NK-92 (cell line): ENCODE measurements around the gene SLC23A1.
A peak's percentile ranks its signal among the peaks of the same experiment; 100 is the strongest.
"Not testable (repeated sequence)": the region's sequence is repeated elsewhere in the genome, so short reads cannot be mapped to it uniquely, and the experiment has no call there.

Source experiments
- DNase-seq: peaks from one replicate; lab custom pipeline; 2025; ENCODE audit not compliant: unreplicated experiment; lab: John Stamatoyannopoulos, UW

Gene SLC23A1

GRCh38 chr5:139374909-139375308, 8.2 kb downstream of the SLC23A1 start:
- DNase-seq, result no peak

GRCh38 chr5:139371482-139372435, 11.3 kb downstream of the SLC23A1 start:
- no peak for DNase-seq

DNA sequence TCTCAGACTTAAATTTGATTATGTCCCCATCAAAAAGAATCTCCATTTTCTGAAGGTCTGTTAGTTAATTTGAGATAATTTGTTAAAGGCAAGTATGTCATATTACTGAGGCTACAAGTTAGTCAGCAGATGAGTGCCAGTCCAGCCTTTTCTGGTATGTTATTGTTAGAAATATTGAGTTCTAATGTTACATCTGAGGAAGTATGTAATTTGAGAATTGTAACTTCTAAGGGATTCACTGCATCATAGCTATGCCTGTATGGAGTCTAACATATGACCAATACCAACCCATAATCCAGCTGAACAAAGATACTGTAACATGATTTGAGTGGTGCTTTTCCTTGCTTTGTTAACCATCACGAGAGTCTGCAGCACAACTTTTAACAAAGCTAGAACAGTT, 13.9 kb downstream of the SLC23A1 start:
- DNase-seq, result no peak

GRCh38 chr5:139368613-139369012, 14.5 kb downstream of the SLC23A1 start:
- DNase-seq, result no peak

DNA sequence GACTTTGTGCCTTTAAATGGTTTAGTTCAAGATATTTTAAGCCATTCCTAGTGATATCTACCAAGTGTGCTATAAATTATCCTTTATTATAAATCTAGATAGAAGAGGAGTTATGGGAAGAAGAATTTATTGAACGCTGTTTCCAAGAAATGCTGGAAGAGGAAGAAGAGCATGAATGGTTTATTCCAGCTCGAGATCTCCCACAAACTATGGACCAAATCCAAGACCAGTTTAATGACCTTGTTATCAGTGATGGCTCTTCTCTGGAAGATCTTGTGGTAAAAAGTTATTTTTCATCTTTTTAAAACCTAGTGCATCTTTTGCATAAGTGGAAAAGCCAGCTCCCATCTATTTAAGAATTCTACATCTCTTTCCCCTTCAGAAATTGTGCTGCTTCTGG, 18.6 kb downstream of the SLC23A1 start:
- DNase-seq, result no peak

- DNase-seq, result no peak
Observed at GRCh38 chr5:139363937-139364336, 19.2 kb downstream of the SLC23A1 start.

- no peak for DNase-seq
Observed at GRCh38 chr5:139361835-139362429, 21.2 kb downstream of the SLC23A1 start.

GRCh38 chr5:139360384-139360783, 22.7 kb downstream of the SLC23A1 start:
- DNase-seq, result no peak

- DNase-seq, result no peak
Observed at GRCh38 chr5:139358064-139358463, 25.0 kb downstream of the SLC23A1 start.

DNA sequence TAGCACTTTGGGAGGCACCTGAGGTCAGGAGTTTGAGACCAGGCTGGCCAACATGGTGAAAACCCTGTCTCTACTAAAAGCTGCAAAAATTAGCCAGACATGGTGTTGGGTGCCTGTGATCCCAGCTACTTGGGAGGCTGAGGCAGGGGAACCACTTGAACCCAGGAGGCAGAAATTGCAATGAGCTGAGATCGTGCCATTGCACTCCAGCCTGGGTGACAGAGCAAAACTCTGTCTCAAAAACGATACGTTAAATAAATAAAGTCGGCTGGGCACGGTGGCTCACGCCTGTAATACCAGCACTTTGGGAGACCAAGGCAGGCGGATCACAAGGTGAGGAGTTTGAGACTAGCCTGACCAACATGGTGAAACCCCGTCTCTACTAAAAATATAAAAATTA, 27.2 kb downstream of the SLC23A1 start:
- not testable (repeated sequence) for DNase-seq

- no peak for DNase-seq
Observed at GRCh38 chr5:139354186-139354585, 28.9 kb downstream of the SLC23A1 start.

DNA sequence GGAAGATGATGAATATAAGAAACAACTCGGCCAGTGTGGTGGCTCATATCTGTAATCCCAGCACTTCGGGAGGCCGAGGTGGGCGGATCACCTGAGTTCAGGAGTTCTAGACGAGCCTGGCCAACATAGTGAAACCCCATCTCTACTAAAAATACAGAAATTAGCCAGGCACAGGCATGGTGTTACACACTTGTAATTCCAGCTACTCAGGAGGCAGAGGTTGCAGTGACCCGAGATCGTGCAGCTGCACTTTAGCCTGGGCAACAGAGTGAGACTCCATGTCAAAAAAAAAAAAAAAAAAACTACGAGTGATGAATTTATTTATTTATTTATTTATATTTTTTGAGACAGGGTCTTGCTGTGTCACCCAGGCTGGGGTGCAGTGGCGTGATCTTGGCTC, 35.2 kb downstream of the SLC23A1 start:
- not testable (repeated sequence) for DNase-seq

DNA sequence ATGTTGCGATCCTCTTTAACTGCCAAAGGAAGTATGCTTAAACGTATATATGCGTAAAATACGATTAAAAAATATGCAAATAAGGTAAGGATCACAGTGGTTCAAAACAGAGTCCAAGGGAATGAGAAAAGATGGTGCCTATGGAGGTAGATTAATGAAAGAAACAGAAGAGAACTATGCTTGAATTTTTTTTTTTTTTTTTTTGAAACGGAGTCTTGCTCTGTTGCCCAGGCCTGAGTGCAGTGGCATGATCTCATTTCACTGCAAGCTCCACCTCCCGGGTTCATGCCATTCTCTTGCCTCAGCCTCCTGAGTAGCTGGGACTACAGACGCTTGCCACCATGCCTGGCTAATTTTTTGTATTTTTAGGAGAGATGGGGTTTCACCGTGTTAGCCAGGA, 37.7 kb downstream of the SLC23A1 start:
- DNase-seq, result not testable (repeated sequence)

DNA sequence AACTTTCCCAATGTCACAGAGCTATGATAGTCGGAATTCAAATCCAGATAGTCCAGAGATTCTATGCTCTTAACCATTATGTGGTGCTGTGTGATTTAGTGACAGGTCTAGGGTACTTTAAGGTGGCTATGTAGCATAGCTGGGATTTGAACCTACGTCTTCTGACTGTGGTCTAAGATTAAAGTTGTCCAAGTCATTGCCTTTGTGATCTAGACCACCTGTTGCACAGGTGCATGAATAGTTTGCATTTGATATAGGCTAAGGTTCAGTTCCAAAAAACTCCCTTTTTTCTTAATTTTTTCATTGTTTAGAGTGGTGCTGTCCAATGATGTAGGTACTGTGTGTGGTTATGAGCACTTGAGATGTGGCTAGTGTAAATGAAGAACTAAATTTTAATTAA, 38.9 kb downstream of the SLC23A1 start:
- DNase-seq, result no peak

- DNase-seq, result no peak
Observed at GRCh38 chr5:139343476-139343875, 39.6 kb downstream of the SLC23A1 start.

GRCh38 chr5:139342423-139342723, 40.7 kb downstream of the SLC23A1 start:
- DNase-seq, result no peak

DNA sequence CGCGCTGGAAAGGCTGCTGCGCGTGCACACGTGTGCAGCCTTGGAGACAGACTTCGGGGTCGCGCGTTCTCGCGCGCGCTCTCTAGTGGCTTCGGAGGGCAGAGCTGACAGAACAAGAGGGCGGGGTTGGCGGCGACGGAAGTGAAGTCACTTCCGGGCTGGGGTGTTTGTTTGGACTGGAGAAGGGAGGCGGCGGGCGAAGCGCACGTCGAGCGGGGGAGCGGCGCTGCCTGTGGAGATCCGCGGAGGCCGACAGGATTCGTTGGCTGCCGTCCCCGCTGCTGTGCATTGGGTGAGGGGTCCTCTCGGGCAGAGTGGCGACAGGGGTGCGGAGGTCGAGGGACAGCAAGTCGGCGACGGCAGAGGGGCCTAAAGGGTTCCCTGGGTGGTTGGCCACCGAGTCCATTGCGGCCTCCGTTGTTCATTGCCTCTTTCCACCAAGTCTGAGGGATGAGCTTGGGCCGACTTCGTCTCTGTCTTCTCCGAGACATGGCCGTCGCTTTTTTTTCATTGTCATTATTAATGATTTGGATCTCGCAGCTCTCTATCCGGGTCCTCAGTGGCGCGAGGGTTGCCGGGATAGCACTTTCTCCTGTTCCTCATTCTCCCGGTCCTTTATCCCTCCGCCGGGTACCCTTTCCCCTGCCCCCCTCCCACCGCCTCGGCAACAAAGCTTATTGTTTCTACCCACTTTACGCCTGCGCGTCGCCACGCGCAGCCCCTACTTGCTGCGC, 41.2 kb downstream of the SLC23A1 start, which contains the start of gene PAIP2:
Gene PAIP2, plus strand, starts transcription at position 166 of the 734 bp plus-strand sequence. CDS start 21,931 bp downstream, outside the sequence.
- peak; percentile 88 for DNase-seq

DNA sequence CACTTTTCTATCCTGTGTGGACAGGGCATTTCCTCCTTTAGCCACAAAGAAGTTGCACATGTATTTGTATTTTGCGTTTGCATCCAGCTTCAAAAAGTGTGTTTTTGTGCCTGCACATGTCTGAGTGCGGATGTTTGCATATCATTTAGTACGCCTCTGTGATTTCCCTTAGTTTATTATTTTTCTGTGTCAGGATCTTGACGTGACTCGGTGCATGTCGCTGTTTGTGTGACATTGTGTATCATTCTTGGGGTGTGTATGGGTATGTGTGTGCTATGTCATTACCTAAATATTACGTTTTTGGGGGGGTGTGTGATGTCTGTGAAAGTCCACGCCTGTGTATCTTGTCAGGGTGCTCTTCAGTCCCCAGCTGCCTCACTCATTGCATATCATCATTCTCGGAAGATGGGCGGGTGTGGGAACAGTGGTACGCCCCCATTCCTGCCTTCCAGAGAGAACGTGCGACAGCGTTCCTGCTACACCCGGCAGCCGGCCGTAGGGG, 41.9 kb downstream of the SLC23A1 start:
- no peak for DNase-seq

- DNase-seq, result no peak
Observed at GRCh38 chr5:139340051-139340450, 43.0 kb downstream of the SLC23A1 start.

DNA sequence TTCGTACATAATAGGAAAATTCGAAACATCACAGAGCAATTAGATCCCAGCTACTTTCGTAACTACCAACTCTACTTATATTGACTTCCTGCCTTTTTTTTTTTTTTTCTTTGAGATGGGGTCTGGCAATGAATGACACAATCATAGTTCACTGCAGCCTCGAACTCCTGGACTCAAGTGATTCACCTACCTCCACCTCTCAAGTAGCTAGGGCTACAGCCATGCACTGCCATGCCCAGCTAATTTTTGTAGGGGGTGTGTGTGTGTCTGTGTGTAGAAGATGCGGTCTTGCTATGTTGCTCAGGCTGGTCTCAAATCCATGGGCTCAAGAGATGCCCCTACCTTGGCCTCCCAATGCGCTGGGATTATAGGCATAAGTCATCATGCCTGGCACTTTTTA, 47.3 kb downstream of the SLC23A1 start:
- DNase-seq, result no peak
